ENCODE measurements around the gene ZFHX2.
A peak's percentile ranks its signal among the peaks of the same experiment; 100 is the strongest.
"Not testable (repeated sequence)": the region's sequence is repeated elsewhere in the genome, so short reads cannot be mapped to it uniquely, and the experiment has no call there.

The ZFHX2 gene

DNA sequence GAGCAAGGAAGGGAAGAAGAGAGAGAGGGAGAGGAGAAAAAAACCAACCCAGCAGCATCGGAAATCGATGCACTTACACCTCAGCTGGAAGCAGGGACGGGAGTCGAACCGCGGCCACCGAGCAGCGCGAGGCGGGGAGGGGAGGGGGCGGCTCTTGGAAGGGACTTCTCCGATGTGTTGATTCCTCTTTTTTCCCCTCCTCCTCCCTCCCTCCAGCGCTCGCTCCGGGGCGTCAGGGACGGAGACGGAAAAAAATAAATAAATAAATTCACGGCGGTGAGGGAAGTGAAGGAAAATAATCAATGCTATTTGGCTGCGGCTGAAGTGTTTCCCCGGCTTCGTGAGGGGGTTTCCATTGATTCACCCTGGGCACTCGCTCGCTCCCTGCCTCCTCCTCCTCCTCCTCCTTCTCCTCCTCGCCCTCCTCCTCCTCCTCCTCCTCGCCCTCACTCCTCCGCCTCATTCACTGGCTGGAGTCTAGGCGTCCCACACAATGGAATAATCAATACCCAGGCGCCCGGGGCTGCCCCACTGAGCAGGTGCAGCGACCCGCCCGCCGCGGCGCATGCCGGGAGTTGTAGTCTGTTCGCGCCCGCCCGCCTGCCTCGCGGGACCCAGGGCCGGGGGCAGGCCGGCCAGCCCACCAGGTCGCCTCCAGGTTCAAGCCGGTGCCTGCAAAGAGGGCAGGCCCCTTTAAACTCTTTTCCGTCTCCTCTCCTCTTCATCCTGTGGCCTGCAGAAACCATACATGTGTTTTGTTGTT is at the start of gene ZFHX2:
Gene ZFHX2 (minus strand): TSS at position 500 of the 763 bp plus-strand sequence. CDS start 16,440 bp downstream, outside the sequence.
- peak; percentile 64 to 72 for DNase-seq (ENCODE audit: low read depth in 1 of 2, low spot score in 1 of 2)

- DNase-seq (ENCODE audit: low read depth in 1 of 2, low spot score in 1 of 2), result no peak
Measured at GRCh38 chr14:23600806-23601205, 49.2 kb upstream of the ZFHX2 start.

- no peak for DNase-seq (ENCODE audit: low read depth in 1 of 2, low spot score in 1 of 2)
Measured at GRCh38 chr14:23600322-23600707, 48.8 kb upstream of the ZFHX2 start.

DNA sequence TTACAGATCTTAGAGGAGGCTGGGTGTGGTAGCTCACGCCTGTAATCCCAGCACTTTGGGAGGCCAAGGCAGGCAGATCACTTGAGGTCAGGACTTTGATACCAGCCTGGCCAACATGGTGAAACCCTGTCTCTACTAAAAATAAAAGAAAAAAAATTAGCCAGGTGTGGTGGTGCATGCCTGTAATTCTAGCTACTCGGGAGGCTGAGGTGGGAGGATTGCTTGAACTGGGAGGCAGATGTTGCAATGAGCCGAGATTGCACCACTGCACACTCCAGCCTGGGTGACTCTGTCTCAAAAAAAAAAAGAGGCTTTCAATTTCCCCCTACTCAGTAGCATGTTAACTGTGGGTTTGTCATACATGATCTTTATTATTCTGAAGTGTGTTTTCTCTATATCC is 42.6 kb upstream of the ZFHX2 start:
- DNase-seq (ENCODE audit: low read depth in 1 of 2, low spot score in 1 of 2), result not testable (repeated sequence)

DNA sequence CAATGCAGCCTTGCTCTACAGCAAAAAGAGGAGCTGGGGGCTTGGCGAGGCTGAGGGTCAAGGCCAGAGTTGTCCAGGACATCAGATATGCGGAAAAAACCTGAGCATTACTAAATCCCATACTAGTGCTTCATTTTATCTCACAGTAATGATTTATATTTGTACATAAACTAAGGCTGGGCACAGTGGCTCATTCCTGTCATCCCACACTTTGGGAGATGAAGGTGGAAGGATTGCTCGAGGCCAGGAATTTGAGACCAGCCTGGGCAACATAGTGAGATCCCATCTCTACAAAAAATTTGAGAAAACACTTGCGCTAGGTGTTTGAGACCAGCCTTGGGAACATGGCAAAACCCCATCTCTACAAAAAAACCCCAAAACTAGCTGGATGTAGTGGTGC is 38.6 kb upstream of the ZFHX2 start:
- no peak for DNase-seq (ENCODE audit: low read depth in 1 of 2, low spot score in 1 of 2)

GRCh38 chr14:23589606-23590005 is 38.0 kb upstream of the ZFHX2 start:
- DNase-seq (ENCODE audit: low read depth in 1 of 2, low spot score in 1 of 2), result no peak

DNA sequence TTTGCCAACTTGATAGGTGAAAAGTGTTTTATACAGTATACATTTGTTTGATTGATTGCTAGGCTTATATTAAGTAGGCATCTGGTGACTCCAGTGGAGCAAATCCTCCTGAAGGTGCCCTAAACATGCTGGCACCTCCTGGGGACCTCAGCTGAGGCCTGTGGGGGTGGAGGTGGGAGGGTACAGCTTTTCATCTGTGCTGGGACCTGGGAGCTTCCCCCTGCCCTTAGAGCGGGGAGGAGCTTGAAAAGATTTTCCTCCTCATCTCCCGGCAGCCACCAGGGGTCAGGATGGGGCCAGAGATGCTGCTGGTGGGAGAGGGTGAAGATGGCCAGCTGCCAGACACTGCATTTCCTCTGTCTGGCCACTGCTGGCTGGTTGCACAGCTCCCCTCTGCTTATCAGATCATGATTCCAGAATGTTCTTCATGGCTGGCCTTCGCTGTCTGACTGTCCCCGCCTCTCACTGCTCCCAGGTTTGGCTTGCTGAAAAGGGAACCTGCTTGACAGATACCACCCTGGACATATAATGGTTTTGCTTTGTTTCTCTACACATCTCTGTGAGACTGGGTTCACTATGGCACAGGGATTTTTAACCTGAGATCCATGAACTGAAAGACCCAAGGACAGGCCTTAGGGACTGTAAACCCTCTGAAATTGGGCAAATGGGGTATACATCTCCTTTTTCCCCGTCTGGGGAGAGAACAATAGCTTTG is 37.5 kb upstream of the ZFHX2 start:
- peak; percentile 50 to 72 for DNase-seq (ENCODE audit: low read depth in 1 of 2, low spot score in 1 of 2)

DNA sequence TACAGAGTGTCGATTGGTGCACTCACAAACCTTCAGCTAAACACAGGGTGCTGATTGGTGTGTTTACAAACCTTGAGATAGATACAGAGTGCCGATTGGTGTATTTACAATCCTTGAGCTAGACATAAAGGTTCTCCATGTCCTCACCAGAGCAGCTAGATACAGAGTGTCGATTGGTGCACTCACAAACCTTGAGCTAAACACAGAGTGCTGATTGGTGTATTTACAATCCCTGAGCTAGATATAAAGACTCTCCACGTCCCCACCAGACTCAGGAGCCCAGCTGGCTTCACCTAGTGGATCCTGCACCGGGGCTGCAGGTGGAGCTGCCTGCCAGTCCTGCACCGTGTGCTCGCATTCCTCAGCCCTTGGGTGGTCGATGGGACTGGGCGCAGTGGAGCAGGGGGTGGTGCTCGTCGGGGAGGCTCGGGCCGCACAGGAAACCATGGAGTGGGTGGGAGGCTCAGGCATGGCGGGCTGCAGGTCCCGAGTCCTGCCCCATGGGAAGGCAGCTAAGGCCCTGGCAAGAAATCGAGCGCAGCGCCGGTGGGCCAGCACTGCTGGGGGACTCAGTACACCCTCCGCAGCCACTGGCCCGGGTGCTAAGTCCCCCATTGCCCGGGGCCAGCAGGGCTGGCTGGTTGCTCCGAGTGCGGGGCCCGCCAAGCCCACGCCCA is 33.1 kb upstream of the ZFHX2 start:
- DNase-seq (ENCODE audit: low read depth in 1 of 2, low spot score in 1 of 2), result not testable (repeated sequence)

- DNase-seq (ENCODE audit: low read depth in 1 of 2, low spot score in 1 of 2), result not testable (repeated sequence)
Measured at GRCh38 chr14:23583761-23584526, 32.4 kb upstream of the ZFHX2 start.

- no peak for DNase-seq (ENCODE audit: low read depth in 1 of 2, low spot score in 1 of 2)
Measured at GRCh38 chr14:23582906-23583760, 31.6 kb upstream of the ZFHX2 start.

- no peak for DNase-seq (ENCODE audit: low read depth in 1 of 2, low spot score in 1 of 2)
Measured at GRCh38 chr14:23580948-23581281, 29.4 kb upstream of the ZFHX2 start.

DNA sequence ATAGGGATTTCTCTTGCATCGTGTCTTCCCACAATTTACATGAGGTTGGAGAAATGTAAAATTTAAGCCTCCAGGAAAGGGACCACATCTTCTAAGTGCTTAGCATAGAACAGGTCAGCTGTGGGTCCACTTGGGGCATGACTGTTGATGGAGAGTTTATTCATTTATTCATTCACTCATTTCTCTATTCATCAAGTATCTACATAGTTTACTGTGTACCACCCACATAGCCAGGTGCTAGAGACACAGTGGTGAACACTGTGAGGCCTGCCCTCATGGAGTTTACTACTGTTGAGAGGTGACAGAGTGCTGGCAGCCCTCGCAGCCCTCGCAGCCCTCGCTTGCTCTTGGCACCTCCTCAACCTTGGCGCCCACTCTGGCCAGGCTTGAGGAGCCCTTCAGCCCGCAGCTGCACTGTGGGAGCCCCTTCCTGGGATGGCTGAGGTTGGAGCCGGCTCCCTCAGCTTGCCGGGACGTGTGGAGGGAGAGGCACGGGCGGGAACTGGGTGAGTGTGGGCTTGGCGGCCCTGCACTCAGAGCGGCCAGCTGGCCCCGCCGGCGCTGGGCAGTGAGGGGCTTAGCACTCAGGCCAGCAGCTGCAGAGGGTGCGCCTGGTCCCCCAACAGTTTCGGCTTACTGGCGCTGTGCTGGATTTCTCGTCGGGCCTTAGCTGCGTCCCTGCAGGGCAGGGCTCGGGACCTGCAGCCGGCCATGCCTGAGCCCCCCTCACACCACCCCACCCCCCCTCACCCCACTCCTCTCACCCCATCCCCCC is 28.8 kb upstream of the ZFHX2 start:
- DNase-seq (ENCODE audit: low read depth in 1 of 2, low spot score in 1 of 2), result no peak

DNA sequence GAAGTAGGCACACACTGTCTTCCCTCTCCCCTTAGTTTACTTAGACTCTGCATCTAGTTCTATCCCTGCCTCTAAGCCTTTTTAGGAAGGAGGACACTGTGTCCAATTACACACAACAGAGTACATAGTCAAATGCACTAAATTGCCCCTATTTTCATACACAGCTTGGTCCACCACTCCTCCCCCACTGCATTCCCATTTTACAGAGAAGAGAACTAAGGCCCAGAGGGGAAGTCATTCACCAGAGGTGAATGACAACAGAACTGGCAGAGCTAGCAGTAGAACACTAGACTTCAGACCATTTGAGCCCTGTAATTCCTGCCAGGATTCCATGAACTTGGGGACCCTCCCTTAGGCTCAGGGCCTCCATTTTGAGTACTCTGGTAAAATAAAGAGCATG is 28.2 kb upstream of the ZFHX2 start:
- DNase-seq (ENCODE audit: low read depth in 1 of 2, low spot score in 1 of 2), result no peak

- DNase-seq (ENCODE audit: low read depth in 1 of 2, low spot score in 1 of 2), result no peak
Measured at GRCh38 chr14:23579311-23579630, 27.7 kb upstream of the ZFHX2 start.

- DNase-seq (ENCODE audit: low read depth in 1 of 2, low spot score in 1 of 2), result no peak
Measured at GRCh38 chr14:23578560-23579310, 27.2 kb upstream of the ZFHX2 start, which contains the start of gene JPH4. TSS of gene JPH4 (minus strand) at chr14:23578790. CDS start at chr14:23577453, 1,337 bp downstream.

- DNase-seq (ENCODE audit: low read depth in 1 of 2, low spot score in 1 of 2), result no peak
Measured at GRCh38 chr14:23577710-23578392, 26.3 kb upstream of the ZFHX2 start.

- no peak for DNase-seq (ENCODE audit: low read depth in 1 of 2, low spot score in 1 of 2)
Measured at GRCh38 chr14:23577004-23577681, 25.6 kb upstream of the ZFHX2 start.

All from activated CD4-positive, alpha-beta T cell treated with anti-CD3 and anti-CD28 coated beads, Interleukin-2, amount 50 U/mL, for 24 hours (primary cell).